ENCODE results near the gene LRRC3B.

DNA sequence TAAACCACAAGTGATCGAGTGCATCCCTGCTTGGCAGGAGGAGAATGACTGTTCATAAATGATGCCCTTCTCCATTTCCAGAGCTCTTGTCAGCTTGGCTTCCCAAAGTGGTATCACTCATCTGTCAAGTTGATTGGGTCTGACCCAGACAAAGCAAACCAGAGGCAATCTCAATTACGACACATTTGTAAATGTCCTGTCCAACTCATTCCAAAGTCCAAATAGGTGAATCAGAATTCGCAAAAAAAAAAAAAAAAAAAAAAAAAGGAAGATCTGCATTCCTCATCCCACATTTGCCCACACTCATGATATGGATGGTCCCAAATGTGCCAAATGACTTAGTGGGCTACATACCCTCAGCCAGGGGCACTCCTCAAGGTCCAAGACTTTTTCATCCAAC lies 91.9 kb downstream of the LRRC3B start:
- TF ChIP-seq, protein P1, sequence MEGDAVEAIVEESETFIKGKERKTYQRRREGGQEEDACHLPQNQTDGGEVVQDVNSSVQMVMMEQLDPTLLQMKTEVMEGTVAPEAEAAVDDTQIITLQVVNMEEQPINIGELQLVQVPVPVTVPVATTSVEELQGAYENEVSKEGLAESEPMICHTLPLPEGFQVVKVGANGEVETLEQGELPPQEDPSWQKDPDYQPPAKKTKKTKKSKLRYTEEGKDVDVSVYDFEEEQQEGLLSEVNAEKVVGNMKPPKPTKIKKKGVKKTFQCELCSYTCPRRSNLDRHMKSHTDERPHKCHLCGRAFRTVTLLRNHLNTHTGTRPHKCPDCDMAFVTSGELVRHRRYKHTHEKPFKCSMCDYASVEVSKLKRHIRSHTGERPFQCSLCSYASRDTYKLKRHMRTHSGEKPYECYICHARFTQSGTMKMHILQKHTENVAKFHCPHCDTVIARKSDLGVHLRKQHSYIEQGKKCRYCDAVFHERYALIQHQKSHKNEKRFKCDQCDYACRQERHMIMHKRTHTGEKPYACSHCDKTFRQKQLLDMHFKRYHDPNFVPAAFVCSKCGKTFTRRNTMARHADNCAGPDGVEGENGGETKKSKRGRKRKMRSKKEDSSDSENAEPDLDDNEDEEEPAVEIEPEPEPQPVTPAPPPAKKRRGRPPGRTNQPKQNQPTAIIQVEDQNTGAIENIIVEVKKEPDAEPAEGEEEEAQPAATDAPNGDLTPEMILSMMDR (IDR thresholded peaks at IDR 0.05): no peak
- no peak for TF ChIP-seq EZH2 (IDR thresholded peaks at IDR 0.05)
